Endothelial cell of umbilical vein (primary cell): ENCODE data around the gene HAND1. TPM values are rescaled to one million over a fixed set of nuclear protein-coding genes. Genes with fewer than 3 reads are reported as not detected.

Experiments used
- BruUV-seq: library from RNA; stranded (reverse); fragments of 400-500 nt; replicated peaks from 2 replicates; lab custom pipeline; 2021; lab: Mats Ljungman, UMichigan
- CTCF ChIA-PET: fragments of 300-600, 350-600 bp; sonication (Branson Sonifier 250); formaldehyde crosslinking; loops from one replicate; lab custom pipeline; 2021; ENCODE audit warnings: antibody characterized with exemption, inconsistent platforms; lab: Charles Lee
- POLR2A ChIA-PET: fragments of 300-600, 350-600 bp; sonication (Branson Sonifier 250); formaldehyde crosslinking; loops from one replicate; lab custom pipeline; 2021; ENCODE audit warnings: antibody characterized with exemption, inconsistent platforms; lab: Charles Lee
- DNase-seq: peaks from one replicate; pipeline ENCODE4 v3.0.0-alpha.2; 2011; ENCODE audit warnings: low read depth, low spot score
- FAIRE-seq: peaks from 2 replicates; lab custom pipeline; 2011; peaks lifted over from hg19 to GRCh38; lab: Jason Lieb, UNC
- H2AFZ ChIP-seq: 2 replicates; pipeline ENCODE4 v1.6.0; 2012; ENCODE audit warnings: low read depth, low read length, control low read depth, inconsistent platforms
- H3K27ac ChIP-seq: 2 replicates; pipeline ENCODE4 v1.5.1; 2011; ENCODE audit warnings: low read depth, mild to moderate bottlenecking, control low read depth, low read length, moderate library complexity; ENCODE audit not compliant: insufficient read depth
- H3K27me3 ChIP-seq, 2 experiments: 2 replicates each; pipeline versions ENCODE4 v1.6.0 to v1.6.1; 2011; ENCODE audit warnings: low read length in 2 of 2, mixed read lengths in 1 of 2; ENCODE audit not compliant: control insufficient read depth in 2 of 2, insufficient read depth in 2 of 2
- H3K36me3 ChIP-seq, 2 experiments: 2 replicates in 1 of 2; 3 replicates in 1 of 2; pipeline ENCODE4 v1.5.1; 2011; ENCODE audit warnings: low read length in 2 of 2, mild to moderate bottlenecking in 1 of 2, moderate library complexity in 1 of 2; ENCODE audit not compliant: control insufficient read depth in 2 of 2, insufficient read depth in 2 of 2; ENCODE audit errors: extremely low read depth in 1 of 2
- H3K4me1 ChIP-seq: 3 replicates; pipeline ENCODE4 v1.5.1; 2011; ENCODE audit warnings: mild to moderate bottlenecking, low read length; ENCODE audit not compliant: control insufficient read depth, insufficient read depth; ENCODE audit errors: extremely low read depth
- H3K4me2 ChIP-seq: 2 replicates; pipeline ENCODE4 v1.6.1; 2011; ENCODE audit warnings: low read length, control low read depth, mixed read lengths; ENCODE audit not compliant: insufficient read depth
- H3K4me3 ChIP-seq, 3 experiments: fragments of 200-600 bp in 1 of 3; sonication (generic), shearing (Covaris generic) in 1 of 3; replicated peaks in 1 of 3; 2 replicates each; pipeline ENCODE4 v1.5.1; 2011 to 2016; ENCODE audit warnings: control low read depth in 3 of 3, low read length in 3 of 3, mild to moderate bottlenecking in 2 of 3, inconsistent platforms in 1 of 3, low read depth in 1 of 3, moderate library complexity in 1 of 3; ENCODE audit not compliant: insufficient read depth in 1 of 3
- H3K79me2 ChIP-seq: 2 replicates; pipeline ENCODE4 v1.6.0; 2012; ENCODE audit warnings: low read length, inconsistent platforms; ENCODE audit not compliant: control insufficient read depth, insufficient read depth
- H3K9ac ChIP-seq: replicated peaks from 2 replicates; pipeline ENCODE3; 2011; ENCODE audit warnings: low read length, control low read depth; ENCODE audit not compliant: insufficient read depth; ENCODE audit errors: extremely low read depth
- H3K9me1 ChIP-seq: replicated peaks from 3 replicates; pipeline ENCODE4 v1.6.0; 2011; ENCODE audit warnings: mild to moderate bottlenecking, low read length; ENCODE audit not compliant: control insufficient read depth, insufficient read depth; ENCODE audit errors: extremely low read depth
- H3K9me3 ChIP-seq: replicated peaks from 2 replicates; pipeline ENCODE4 v1.5.1; 2012; ENCODE audit warnings: low read length, inconsistent platforms; ENCODE audit not compliant: control insufficient read depth, insufficient read depth
- H4K20me1 ChIP-seq: replicated peaks from 2 replicates; pipeline ENCODE3; 2011; ENCODE audit warnings: mild to moderate bottlenecking, low read length; ENCODE audit not compliant: control insufficient read depth, insufficient read depth; ENCODE audit errors: extremely low read depth
- EZH2 ChIP-seq: IDR thresholded peaks from 2 replicates; pipeline ENCODE4 v1.6.1; 2012; ENCODE audit warnings: borderline replicate concordance, low read depth, mild to moderate bottlenecking, moderate library complexity, low read length, inconsistent platforms; ENCODE audit not compliant: severe bottlenecking
- FOS ChIP-seq: IDR thresholded peaks from 2 replicates; pipeline ENCODE4 v1.6.1; 2011; ENCODE audit warnings: mild to moderate bottlenecking, low read length, moderate library complexity, borderline replicate concordance; ENCODE audit not compliant: insufficient read depth
- GATA2 ChIP-seq: IDR thresholded peaks from 2 replicates; pipeline ENCODE4 v1.7.0; 2011; ENCODE audit warnings: low read depth, mild to moderate bottlenecking, moderate library complexity, mixed read lengths, low read length; ENCODE audit not compliant: insufficient read length, insufficient read depth
- JUN ChIP-seq: IDR thresholded peaks from 2 replicates; pipeline ENCODE4 v1.6.1; 2011; ENCODE audit warnings: borderline replicate concordance, low read depth; ENCODE audit not compliant: insufficient read length, insufficient read depth
- MYC ChIP-seq: IDR thresholded peaks from one replicate; pipeline ENCODE4 v1.6.1; 2011; ENCODE audit warnings: mild to moderate bottlenecking, low read depth, low read length
- POLR2A ChIP-seq: IDR thresholded peaks from 2 replicates; pipeline ENCODE4 v1.6.1; 2012; ENCODE audit warnings: low read depth, mild to moderate bottlenecking, control low read depth, low read length
- POLR2AphosphoS5 ChIP-seq: IDR thresholded peaks from 2 replicates; pipeline ENCODE4 v1.6.1; 2012; ENCODE audit warnings: low read depth, mild to moderate bottlenecking, control low read depth, low read length, moderate library complexity; ENCODE audit not compliant: insufficient read depth
- dilution Hi-C: fragments of 300-500 bp; cut with MboI; formaldehyde crosslinking; loops from one replicate; pipeline ENCODE4 v1.15.0; 2019; ENCODE audit warnings: low sequenced_read_pairs; ENCODE audit not compliant: extremely low pct_ligation_motif_present
- intact Hi-C: fragments of 100-400 bp; cut with micrococcal nuclease; formaldehyde crosslinking; loops from one replicate; pipeline ENCODE4 v1.10.0; 2022
- polyA plus RNA-seq, 4 experiments: library from polyadenylated mRNA; depleted of rRNA in 3 of 4; stranded (reverse) in 3 of 4; unstranded in 1 of 4; fragments of >200 nt; gene quantifications; 2 replicates each; pipeline versions ENCODE4 v1.2.1 to v1.2.3, GENCODE V29; 2011 to 2012; ENCODE audit warnings: missing spikeins in 1 of 4
- total RNA-seq: library from RNA; stranded (reverse); gene quantifications from 2 replicates; pipeline ENCODE4 v1.2.3, GENCODE V29; 2021
- TF ChIP-seq, protein P1 (sequence below): IDR thresholded peaks from 2 replicates; pipeline ENCODE4 v1.6.1; 2011; ENCODE audit not compliant: insufficient read depth, insufficient read length
- TF ChIP-seq, protein P2 (sequence below), 2 donors: IDR thresholded peaks; 1 replicate in 1 of 2; 2 replicates in 1 of 2; pipeline ENCODE4 v1.5.1; 2011; ENCODE audit warnings: low read length in 2 of 2, mild to moderate bottlenecking in 2 of 2, moderate library complexity in 2 of 2, control low read depth in 1 of 2, inconsistent platforms in 1 of 2, low read depth in 1 of 2; ENCODE audit not compliant: insufficient read depth in 1 of 2; ENCODE audit errors: extremely low read depth in 1 of 2

Gene HAND1
- total and polyA plus RNA-seq, 2 donors (not counting 3 experiments of a cell fraction or from before 2014, with no cell fraction given), result not detected

DNA sequence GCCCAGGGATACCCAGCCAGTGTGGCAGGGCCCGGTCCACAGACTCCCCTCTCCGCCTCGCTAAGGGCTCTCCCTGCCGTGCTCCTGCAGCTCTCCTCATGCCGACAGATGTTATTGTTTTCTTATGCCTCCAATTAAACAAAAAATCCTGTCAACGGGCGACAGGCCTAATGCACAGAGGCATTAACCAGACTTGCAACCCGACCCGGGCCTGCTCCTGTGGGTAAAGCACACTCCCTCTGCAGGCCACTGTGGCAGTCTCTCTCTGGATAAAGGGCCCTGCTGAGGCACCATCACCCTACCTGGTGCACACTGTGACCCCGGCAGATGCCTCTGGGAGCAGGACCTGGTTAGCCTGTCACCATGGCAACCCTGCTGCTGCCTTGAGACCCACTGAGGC, 27.5 kb upstream of the HAND1 start:
- Histone ChIP-seq H3K27me3 (peaks cover 0 to 9% of the 10 kb centered on the region in 2 experiments), H3K9ac (no peak overlapping the region), H4K20me1 (no peaks in the 10 kb centered on the region), H3K27ac (no peak overlapping the region), H2AFZ (no peak overlapping the region), H3K4me3 (no peak overlapping the region), H3K9me3 (no peaks in the 10 kb centered on the region), H3K36me3 (no peaks in the 10 kb centered on the region), H3K79me2 (no peaks in the 10 kb centered on the region), H3K4me2 (no peak overlapping the region), H3K9me1 (no peaks in the 10 kb centered on the region), H3K4me1 (no peaks in the 10 kb centered on the region)
- TF ChIP-seq POLR2A (no peak), POLR2AphosphoS5 (no peak), MYC (no peak), GATA2 (no peak), EZH2 (no peak), JUN (no peak), FOS (no peak)
- TF ChIP-seq, protein P1, sequence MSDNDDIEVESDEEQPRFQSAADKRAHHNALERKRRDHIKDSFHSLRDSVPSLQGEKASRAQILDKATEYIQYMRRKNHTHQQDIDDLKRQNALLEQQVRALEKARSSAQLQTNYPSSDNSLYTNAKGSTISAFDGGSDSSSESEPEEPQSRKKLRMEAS, result no peak
- TF ChIP-seq, protein P2, sequence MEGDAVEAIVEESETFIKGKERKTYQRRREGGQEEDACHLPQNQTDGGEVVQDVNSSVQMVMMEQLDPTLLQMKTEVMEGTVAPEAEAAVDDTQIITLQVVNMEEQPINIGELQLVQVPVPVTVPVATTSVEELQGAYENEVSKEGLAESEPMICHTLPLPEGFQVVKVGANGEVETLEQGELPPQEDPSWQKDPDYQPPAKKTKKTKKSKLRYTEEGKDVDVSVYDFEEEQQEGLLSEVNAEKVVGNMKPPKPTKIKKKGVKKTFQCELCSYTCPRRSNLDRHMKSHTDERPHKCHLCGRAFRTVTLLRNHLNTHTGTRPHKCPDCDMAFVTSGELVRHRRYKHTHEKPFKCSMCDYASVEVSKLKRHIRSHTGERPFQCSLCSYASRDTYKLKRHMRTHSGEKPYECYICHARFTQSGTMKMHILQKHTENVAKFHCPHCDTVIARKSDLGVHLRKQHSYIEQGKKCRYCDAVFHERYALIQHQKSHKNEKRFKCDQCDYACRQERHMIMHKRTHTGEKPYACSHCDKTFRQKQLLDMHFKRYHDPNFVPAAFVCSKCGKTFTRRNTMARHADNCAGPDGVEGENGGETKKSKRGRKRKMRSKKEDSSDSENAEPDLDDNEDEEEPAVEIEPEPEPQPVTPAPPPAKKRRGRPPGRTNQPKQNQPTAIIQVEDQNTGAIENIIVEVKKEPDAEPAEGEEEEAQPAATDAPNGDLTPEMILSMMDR (IDR thresholded peaks at IDR 0.05; ENCODE audit: extremely low read depth in 1 of 2, insufficient read depth in 1 of 2, low read depth in 1 of 2, low read length in 2 of 2), result no peak
- CTCF ChIA-PET, result interaction anchor here (1.2 to 8.9 kb wide), 2 partner anchors 10 to 16 kb away, joined by 4 to 48 read pairs; no protein-coding TSS in a partner anchor
- FAIRE-seq (no peak), DNase-seq (no peak)
- intact Hi-C loops (no loop called here), dilution Hi-C loops (no loop called here)
- no TSS peak for BruUV-seq
- POLR2A ChIA-PET, result no interaction called here
